AG09309 (cell line): ENCODE data around the gene EBF3.

Source experiments
- DNase-seq: peaks from one replicate; pipeline ENCODE4 v3.0.0-alpha.2; 2010; ENCODE audit warnings: low read depth
- H3K4me3 ChIP-seq: 2 replicates; pipeline ENCODE4 v1.5.1; 2011; ENCODE audit warnings: mild to moderate bottlenecking, low read depth, low read length, moderate library complexity; ENCODE audit not compliant: control insufficient read depth
- CTCF ChIP-seq: IDR thresholded peaks from 2 replicates; pipeline ENCODE4 v1.5.1; 2011; ENCODE audit warnings: mild to moderate bottlenecking, low read depth, low read length, inconsistent platforms; ENCODE audit not compliant: insufficient read depth, control insufficient read depth; ENCODE audit errors: missing control alignments

The EBF3 gene

GRCh38 chr10:129971381-129972144, 7.5 kb upstream of the EBF3 start:
- DNase-seq: no peak
- TF ChIP-seq CTCF: peak; percentile 32
- H3K4me3 ChIP-seq: no peak overlapping the region

GRCh38 chr10:129970465-129971364, 6.6 kb upstream of the EBF3 start:
- H3K4me3 ChIP-seq: no peak overlapping the region
- no peak for TF ChIP-seq CTCF
- DNase-seq: no peak

- no peak for TF ChIP-seq CTCF
- DNase-seq: no peak
- H3K4me3 ChIP-seq: no peak overlapping the region
These were observed 5.9 kb upstream of the EBF3 start for GRCh38 chr10:129969911-129970464.

DNA sequence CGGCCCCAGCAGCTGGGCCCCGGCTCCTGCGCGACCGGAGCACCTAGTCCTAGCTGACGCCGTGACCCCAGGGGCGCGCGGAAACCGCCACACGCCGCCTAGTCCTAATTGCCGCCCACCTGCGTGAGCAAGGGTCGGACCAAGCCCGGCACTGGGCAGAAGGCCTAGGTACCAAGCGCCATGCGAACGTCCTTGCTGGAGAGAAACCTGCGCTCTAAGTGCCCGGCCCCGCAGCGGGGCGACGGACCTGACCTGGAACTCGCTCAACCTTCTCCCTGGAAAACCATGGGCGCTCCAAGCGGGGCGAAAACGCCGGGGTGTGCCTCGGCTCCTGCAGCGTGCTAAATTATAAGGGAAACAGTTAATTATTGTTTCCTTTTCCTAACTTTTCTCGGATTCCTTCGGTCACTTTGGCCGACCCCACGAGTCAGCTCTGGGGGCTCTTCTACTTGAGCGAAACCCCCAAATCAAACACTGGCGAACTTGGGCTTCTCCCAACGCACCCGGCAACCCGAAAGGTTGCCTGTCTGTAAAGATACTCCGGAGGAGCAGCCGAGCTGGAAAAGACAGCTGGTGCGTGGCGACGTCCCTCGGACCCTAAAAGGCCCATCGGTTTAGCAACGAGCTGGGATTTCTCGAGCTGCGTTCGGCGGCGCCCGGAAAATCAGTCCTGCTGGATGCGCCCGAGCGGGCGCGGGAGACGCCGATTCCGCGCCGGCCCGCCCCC, 5.3 kb upstream of the EBF3 start:
- H3K4me3 ChIP-seq: no peak overlapping the region
- DNase-seq: no peak
- no peak for TF ChIP-seq CTCF

GRCh38 chr10:129968853-129969183, 4.7 kb upstream of the EBF3 start:
- no peak overlapping the region for H3K4me3 ChIP-seq
- peak; percentile 47 for TF ChIP-seq CTCF
- DNase-seq: no peak

DNA sequence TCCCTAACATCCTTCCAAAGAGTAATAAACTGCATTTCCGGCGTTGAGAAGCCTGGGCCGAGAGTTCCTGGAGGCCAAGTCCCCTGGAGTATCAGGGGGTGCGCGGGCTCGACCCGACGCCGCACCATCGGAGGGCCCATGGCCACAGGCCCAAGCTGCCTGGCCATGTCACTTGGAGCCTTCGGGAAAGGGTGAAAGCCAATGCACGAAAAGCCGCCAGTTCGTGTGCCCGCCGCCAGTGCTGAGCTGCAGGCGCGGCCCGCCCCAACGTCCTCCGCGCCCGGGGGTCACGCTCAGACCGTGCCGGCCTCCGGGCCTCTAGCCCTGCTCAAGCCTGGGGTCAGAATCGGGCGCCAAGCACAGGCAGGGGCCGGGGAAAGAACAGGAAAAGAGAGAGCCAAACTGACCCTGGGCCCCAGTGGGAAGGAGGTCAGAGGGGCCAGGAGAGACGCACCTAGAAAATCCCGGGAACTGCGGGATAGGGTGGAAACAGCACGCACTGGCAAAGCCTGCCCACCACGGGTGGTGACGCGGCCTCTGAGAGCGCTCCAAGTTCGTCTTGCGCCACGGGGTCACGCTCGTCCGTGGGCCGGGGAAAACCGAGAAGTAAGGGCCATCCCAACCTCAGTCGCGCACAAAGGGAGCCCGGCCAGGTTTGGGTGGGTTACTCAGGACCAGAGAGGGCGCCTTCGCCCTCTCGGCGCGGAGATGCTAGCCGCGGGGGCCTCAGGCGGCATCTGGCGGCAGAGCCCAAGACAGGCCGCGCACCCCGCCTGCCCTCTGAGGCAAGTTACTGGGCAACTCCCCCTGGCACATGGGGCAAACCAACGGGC, 4.2 kb upstream of the EBF3 start:
- no peak for DNase-seq
- no peak overlapping the region for H3K4me3 ChIP-seq
- no peak for TF ChIP-seq CTCF
